GM21381 (cell line): ENCODE data around the gene COL9A1.

Experiments used
- ATAC-seq: cut with Tn5 transposase; IDR thresholded peaks from one replicate; pipeline ENCODE4 v1.9.1; 2021; ENCODE audit warnings: mild to moderate bottlenecking, moderate library complexity; ENCODE audit not compliant: unreplicated experiment

The COL9A1 gene

GRCh38 chr6:70289299-70289698, 13.6 kb downstream of the COL9A1 start:
- ATAC-seq = no peak

- no peak for ATAC-seq
Observed at GRCh38 chr6:70286905-70287304, 16.0 kb downstream of the COL9A1 start.

GRCh38 chr6:70285201-70285600, 17.7 kb downstream of the COL9A1 start:
- ATAC-seq = no peak

GRCh38 chr6:70282919-70283461, 19.9 kb downstream of the COL9A1 start:
- no peak for ATAC-seq

GRCh38 chr6:70282312-70282918, 20.5 kb downstream of the COL9A1 start:
- no peak for ATAC-seq

- no peak for ATAC-seq
Observed at GRCh38 chr6:70281923-70282311, 21.0 kb downstream of the COL9A1 start.

GRCh38 chr6:70280400-70280853, 22.5 kb downstream of the COL9A1 start:
- ATAC-seq = no peak

- no peak for ATAC-seq
Observed at GRCh38 chr6:70277470-70277869, 25.4 kb downstream of the COL9A1 start.

- ATAC-seq = no peak
Observed at GRCh38 chr6:70274338-70274737, 28.5 kb downstream of the COL9A1 start.

- no peak for ATAC-seq
Observed at GRCh38 chr6:70272071-70272470, 30.8 kb downstream of the COL9A1 start.

- no peak for ATAC-seq
Observed at GRCh38 chr6:70270287-70271005, 32.4 kb downstream of the COL9A1 start.

- no peak for ATAC-seq
Observed at GRCh38 chr6:70266142-70266541, 36.7 kb downstream of the COL9A1 start.

- ATAC-seq = no peak
Observed at GRCh38 chr6:70264306-70264705, 38.6 kb downstream of the COL9A1 start.

- no peak for ATAC-seq
Observed at GRCh38 chr6:70258483-70258882, 44.4 kb downstream of the COL9A1 start.

- no peak for ATAC-seq
Observed at GRCh38 chr6:70257768-70258273, 45.1 kb downstream of the COL9A1 start.

GRCh38 chr6:70254784-70255183, 48.1 kb downstream of the COL9A1 start:
- no peak for ATAC-seq

- no peak for ATAC-seq
Observed at GRCh38 chr6:70253923-70254322, 49.0 kb downstream of the COL9A1 start.

GRCh38 chr6:70252604-70253003, 50.3 kb downstream of the COL9A1 start:
- ATAC-seq = no peak

- no peak for ATAC-seq
Observed at GRCh38 chr6:70246118-70246517, 56.8 kb downstream of the COL9A1 start.

- no peak for ATAC-seq
Observed at GRCh38 chr6:70241991-70242420, 60.9 kb downstream of the COL9A1 start.

GRCh38 chr6:70241031-70241430, 61.9 kb downstream of the COL9A1 start:
- ATAC-seq = no peak

GRCh38 chr6:70236343-70236742, 66.5 kb downstream of the COL9A1 start:
- no peak for ATAC-seq
